T-cell (primary cell): Measurements from ENCODE around the gene LMO4. TPM values are rescaled to one million over a fixed set of nuclear protein-coding genes. Genes with fewer than 3 reads are reported as not detected.

Experiments used
- ATAC-seq, 4 experiments: fragments of 200-7000 bp in 3 of 4; fragments of 150-1000 bp in 1 of 4; cut with Tn5 transposase; replicated peaks in 1 of 4; 1 replicate in 3 of 4; 2 replicates in 1 of 4; pipeline ENCODE4 v1.10.0; 2021; ENCODE audit warnings: moderate library complexity in 3 of 4, mild to moderate bottlenecking in 2 of 4, moderate number of reproducible peaks in 1 of 4
- CTCF ChIA-PET, 2 donors: fragments of 300-600 bp; sonication (Branson Sonifier 250); formaldehyde crosslinking; loops; one replicate each; lab custom pipeline; 2022; ENCODE audit warnings: antibody characterized with exemption in 2 of 2; lab: Charles Lee
- POLR2A ChIA-PET, 2 donors: fragments of 300-600 bp; sonication (Branson Sonifier 250); formaldehyde crosslinking; loops; one replicate each; lab custom pipeline; 2022; ENCODE audit warnings: antibody characterized with exemption in 2 of 2; lab: Charles Lee
- DNase-seq, 35 experiments: peaks; one replicate each; pipeline versions ENCODE4 v3.0.0 to v3.0.0-alpha.2; 2013 to 2023
- H3K27ac ChIP-seq: one replicate; pipeline ENCODE4 v1.5.1; 2013; ENCODE audit warnings: low read length
- H3K27me3 ChIP-seq, 2 experiments: replicated peaks in 1 of 2; 1 replicate in 1 of 2; 2 replicates in 1 of 2; pipeline versions ENCODE4 v1.6.1 to v1.7.0; 2013; ENCODE audit warnings: low read length in 1 of 2, mixed read lengths in 1 of 2; ENCODE audit not compliant: control insufficient read depth in 2 of 2, insufficient read depth in 2 of 2; ENCODE audit errors: extremely low read depth in 1 of 2
- H3K36me3 ChIP-seq, 2 donors: 1 replicate in 1 of 2; 2 replicates in 1 of 2; pipeline versions ENCODE4 v1.6.1 to v1.7.0; 2013; ENCODE audit warnings: low read length in 1 of 2; ENCODE audit not compliant: control insufficient read depth in 2 of 2, insufficient read depth in 1 of 2; ENCODE audit errors: extremely low read depth in 1 of 2
- H3K4me1 ChIP-seq, 2 experiments: 1 replicate in 1 of 2; 2 replicates in 1 of 2; pipeline versions ENCODE4 v1.6.1 to v1.7.0; 2013; ENCODE audit warnings: low read length in 2 of 2, mixed read lengths in 1 of 2; ENCODE audit not compliant: insufficient read depth in 2 of 2, control insufficient read depth in 1 of 2; ENCODE audit errors: extremely low read depth in 1 of 2
- H3K4me3 ChIP-seq, 2 donors: 1 replicate in 1 of 2; 2 replicates in 1 of 2; pipeline versions ENCODE4 v1.5.1 to v1.7.0; 2013; ENCODE audit warnings: mild to moderate bottlenecking in 2 of 2, low read length in 1 of 2, moderate library complexity in 1 of 2; ENCODE audit not compliant: control insufficient read depth in 1 of 2; ENCODE audit errors: extremely low read depth in 1 of 2
- H3K9me3 ChIP-seq: 2 replicates; pipeline ENCODE4 v1.7.0; 2013
- H3K27ac Mint-ChIP-seq, 2 donors: one replicate each; pipeline ENCODE4 v1.8.0; 2020 to 2021; ENCODE audit warnings: mild to moderate bottlenecking in 2 of 2, mixed read lengths in 2 of 2
- H3K27me3 Mint-ChIP-seq, 2 donors: one replicate each; pipeline ENCODE4 v1.8.0; 2021 to 2022; ENCODE audit warnings: mixed read lengths in 2 of 2
- H3K36me3 Mint-ChIP-seq: one replicate; pipeline ENCODE4 v1.8.0; 2021; ENCODE audit warnings: mixed read lengths
- H3K4me1 Mint-ChIP-seq, 3 donors: one replicate each; pipeline ENCODE4 v1.8.0; 2020 to 2022; ENCODE audit warnings: mixed read lengths in 3 of 3, mild to moderate bottlenecking in 1 of 3
- H3K4me3 Mint-ChIP-seq, 3 donors: one replicate each; pipeline ENCODE4 v1.8.0; 2020 to 2022; ENCODE audit warnings: mild to moderate bottlenecking in 3 of 3, mixed read lengths in 3 of 3, moderate library complexity in 3 of 3
- H3K9me3 Mint-ChIP-seq, 3 donors: one replicate each; pipeline ENCODE4 v1.8.0; 2020 to 2022; ENCODE audit warnings: mixed read lengths in 3 of 3
- WGBS: methylation state at CpG from one replicate; pipeline ENCODE4 v1.1.5; 2013; ENCODE audit warnings: missing lambda C conversion rate; ENCODE audit not compliant: insufficient coverage; 5-methylcytosine and 5-hydroxymethylcytosine counted together
- total RNA-seq, 35 experiments: library from RNA in 6 of 35; stranded (reverse) in 6 of 35; fragments of 120-200 nt in 1 of 35; gene quantifications; one replicate each; pipeline versions ENCODE4 v1.2.1 to v1.2.4 and lab custom pipeline; 2013 to 2026

LMO4 gene
- total RNA-seq, 5 donors from 2014 or later (not counting 1 experiment from before 2014, with no cell fraction given), result 14.4 to 26.2 (median 20.2) TPM

GRCh38 chr1:87392248-87393192 is 63.8 kb downstream of the LMO4 start:
- ChIA-PET CTCF (no interaction called here), POLR2A (no interaction called here)

GRCh38 chr1:87393445-87394085 is 64.9 kb downstream of the LMO4 start:
- Histone ChIP-seq H3K27ac (no peak overlapping the region), H3K36me3 (no peaks in the 10 kb centered on the region), H3K4me1 (no peaks in the 10 kb centered on the region), H3K4me3 (no peak overlapping the region), H3K9me3 (no peaks in the 10 kb centered on the region), H3K27me3 (no peaks in the 10 kb centered on the region)
- ChIA-PET CTCF (no interaction called here), POLR2A (no interaction called here)
- DNase-seq (no peak), ATAC-seq (no peak)
- Mint-ChIP-seq H3K27me3 (peaks cover 0 to 1% of the 10 kb centered on the region in 2 donors), H3K36me3 (no peaks in the 10 kb centered on the region), H3K27ac (no peak overlapping the region), H3K4me1 (no peaks in the 10 kb centered on the region), H3K9me3 (no peaks in the 10 kb centered on the region), H3K4me3 (no peak overlapping the region)
- WGBS, result 33% methylated on average over 1 of the region's 3 CpGs

More at GRCh38 chr1:87392248-87393192, 63.8 kb downstream of the LMO4 start:
- Histone ChIP-seq H3K9me3 (no peaks in the 10 kb centered on the region), H3K27me3 (no peaks in the 10 kb centered on the region), H3K36me3 (no peaks in the 10 kb centered on the region), H3K4me3 (no peak overlapping the region), H3K27ac (no peak overlapping the region), H3K4me1 (no peaks in the 10 kb centered on the region)
- no peak for DNase-seq
- H3K4me3 Mint-ChIP-seq, result no peak overlapping the region
- peaks cover 0 to 4% of the 10 kb centered on the region in 2 donors for H3K27me3 Mint-ChIP-seq
- WGBS, result 89% methylated on average over 5 of the region's 7 CpGs
- no peaks in the 10 kb centered on the region for H3K4me1 Mint-ChIP-seq
- H3K27ac Mint-ChIP-seq, result no peak overlapping the region
- ATAC-seq, result no peak
- H3K9me3 Mint-ChIP-seq, result no peaks in the 10 kb centered on the region
- H3K36me3 Mint-ChIP-seq, result no peaks in the 10 kb centered on the region

DNA sequence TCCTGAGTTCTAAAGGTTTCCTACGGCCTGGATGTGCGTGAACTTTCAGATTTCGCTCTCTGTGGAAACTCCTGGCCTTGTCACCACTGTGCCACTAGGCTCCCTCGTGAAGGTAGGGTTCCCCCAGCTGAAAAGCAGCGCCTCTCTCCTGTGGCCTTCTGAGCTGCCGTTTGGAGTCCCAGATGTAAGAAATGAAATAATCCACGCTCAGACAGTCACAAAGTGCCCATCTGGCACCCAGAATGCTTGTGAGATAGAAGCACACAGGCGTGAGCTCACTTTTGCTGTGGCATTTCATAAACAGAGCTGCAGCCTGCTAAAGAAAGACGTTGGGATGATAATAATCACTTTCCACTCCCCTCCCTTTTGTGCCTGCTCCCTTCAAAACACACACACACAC is 65.8 kb downstream of the LMO4 start:
- Mint-ChIP-seq H3K9me3 (no peaks in the 10 kb centered on the region), H3K4me1 (peaks cover 0 to 2% (median 0%) of the 10 kb centered on the region in 3 donors), H3K4me3 (no peak overlapping the region), H3K36me3 (no peaks in the 10 kb centered on the region), H3K27me3 (no peaks in the 10 kb centered on the region), H3K27ac (no peak overlapping the region)
- Histone ChIP-seq H3K9me3 (no peaks in the 10 kb centered on the region), H3K27ac (no peak overlapping the region), H3K27me3 (no peaks in the 10 kb centered on the region), H3K36me3 (no peaks in the 10 kb centered on the region), H3K4me1 (no peaks in the 10 kb centered on the region), H3K4me3 (no peak overlapping the region)
- DNase-seq (no peak), ATAC-seq (no peak)
- 75% methylated on average over 8 of the region's 9 CpGs for WGBS
- POLR2A ChIA-PET, result no interaction called here
- CTCF ChIA-PET, result interaction anchor here in 1 of 2 donors (1.1 kb wide), 1 partner anchor 11 kb away, joined by 7 read pairs; no protein-coding TSS in a partner anchor

- H3K4me1 ChIP-seq, result no peaks in the 10 kb centered on the region
- Mint-ChIP-seq H3K36me3 (no peaks in the 10 kb centered on the region), H3K27ac (no peak overlapping the region), H3K4me3 (no peak overlapping the region), H3K27me3 (no peaks in the 10 kb centered on the region), H3K4me1 (peaks cover 0 to 2% (median 0%) of the 10 kb centered on the region in 3 donors), H3K9me3 (no peaks in the 10 kb centered on the region)
- no peaks in the 10 kb centered on the region for H3K9me3 ChIP-seq
- no peak for ATAC-seq
- no CpG with 5 or more reads among the region's 2 CpGs for whole genome bisulfite sequencing
- CTCF ChIA-PET, result interaction anchor here in 1 of 2 donors (1.1 kb wide), 1 partner anchor 11 kb away, joined by 7 read pairs; no protein-coding TSS in a partner anchor
- no peak overlapping the region for H3K27ac ChIP-seq
- POLR2A ChIA-PET, result no interaction called here
- no peak for DNase-seq
- no peak overlapping the region for H3K4me3 ChIP-seq
- H3K27me3 ChIP-seq, result no peaks in the 10 kb centered on the region
- no peaks in the 10 kb centered on the region for H3K36me3 ChIP-seq
Measured at GRCh38 chr1:87394982-87395381, 66.3 kb downstream of the LMO4 start.
